BJ (cell line): ENCODE measurements around the gene TOPBP1. TPM values are rescaled to one million over a fixed set of nuclear protein-coding genes. Genes with fewer than 3 reads are reported as not detected.
"Not testable (repeated sequence)": the region's sequence is repeated elsewhere in the genome, so short reads cannot be mapped to it uniquely, and the experiment has no call there.

Experiments
- CTCF ChIA-PET: fragments of 350-600 bp; formaldehyde crosslinking; extraction: SDS; loops from one replicate; lab custom pipeline; 2021; ENCODE audit warnings: antibody characterized with exemption, inconsistent platforms; lab: Yijun Ruan, JAX
- POLR2A ChIA-PET: fragments of 300-600 bp; sonication (Branson Sonifier 250); formaldehyde crosslinking; extraction: SDS; loops from one replicate; lab custom pipeline; 2021; ENCODE audit warnings: antibody characterized with exemption; lab: Charles Lee
- DNase-seq: peaks from one replicate; pipeline ENCODE4 v3.0.0-alpha.2; 2011; ENCODE audit warnings: low read depth
- H3K27me3 ChIP-seq: 2 replicates; pipeline ENCODE4 v1.6.0; 2011; ENCODE audit warnings: low read length; ENCODE audit not compliant: control insufficient read depth, insufficient read depth
- H3K36me3 ChIP-seq: 2 replicates; pipeline ENCODE4 v1.5.1; 2011; ENCODE audit warnings: low read length; ENCODE audit not compliant: control insufficient read depth, insufficient read depth
- H3K4me3 ChIP-seq: 2 replicates; pipeline ENCODE4 v1.5.1; 2011; ENCODE audit warnings: low read depth, mild to moderate bottlenecking, control low read depth, low read length
- polyA plus RNA-seq: library from polyadenylated mRNA; depleted of rRNA; stranded (reverse); fragments of >200 nt; gene quantifications from 2 replicates; pipeline ENCODE4 v1.2.3, GENCODE V29; 2011; rRNA removed
- small RNA-seq: library from RNA; depleted of rRNA; stranded (forward); fragments of <200 nt; gene quantifications from one replicate; pipeline ENCODE3, GENCODE V24; 2012; ENCODE audit warnings: low replicate concordance, low read depth; ENCODE audit not compliant: insufficient read length
- TF ChIP-seq, protein P1 (sequence below): IDR thresholded peaks from 2 replicates; pipeline ENCODE4 v1.5.1; 2011; ENCODE audit warnings: low read depth, mild to moderate bottlenecking, control low read depth, inconsistent platforms, low read length, moderate library complexity; ENCODE audit not compliant: insufficient read depth

TOPBP1 gene
- polyA plus RNA-seq, 1 experiment = 18.9 TPM

DNA sequence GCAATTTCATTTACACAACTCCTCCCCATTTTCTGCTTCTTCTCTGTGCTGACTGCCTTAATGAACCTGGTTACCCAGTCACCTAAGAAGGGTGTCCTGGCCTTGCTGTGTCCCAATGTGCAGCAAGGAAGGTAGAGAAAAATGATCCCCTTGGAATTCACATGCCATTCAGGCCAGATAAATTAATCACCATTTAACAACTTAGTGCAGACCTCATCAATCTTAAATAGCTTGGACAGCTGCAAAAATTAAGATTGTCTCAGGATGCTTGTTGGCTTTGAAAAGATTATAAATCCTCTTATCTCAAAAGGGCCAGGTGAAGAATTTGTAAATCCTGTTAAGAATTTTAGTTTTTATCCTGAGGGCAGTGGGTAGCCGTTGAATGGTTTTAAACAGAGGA, 97.9 kb downstream of the TOPBP1 start:
- Histone ChIP-seq H3K36me3 (no peaks in the 10 kb centered on the region), H3K27me3 (no peaks in the 10 kb centered on the region), H3K4me3 (no peak overlapping the region)
- DNase-seq = no peak
- POLR2A ChIA-PET = interaction anchor here (1.5 kb wide), 1 partner anchor 16 kb away, joined by 5 read pairs; no protein-coding TSS in a partner anchor
- TF ChIP-seq, protein P1, sequence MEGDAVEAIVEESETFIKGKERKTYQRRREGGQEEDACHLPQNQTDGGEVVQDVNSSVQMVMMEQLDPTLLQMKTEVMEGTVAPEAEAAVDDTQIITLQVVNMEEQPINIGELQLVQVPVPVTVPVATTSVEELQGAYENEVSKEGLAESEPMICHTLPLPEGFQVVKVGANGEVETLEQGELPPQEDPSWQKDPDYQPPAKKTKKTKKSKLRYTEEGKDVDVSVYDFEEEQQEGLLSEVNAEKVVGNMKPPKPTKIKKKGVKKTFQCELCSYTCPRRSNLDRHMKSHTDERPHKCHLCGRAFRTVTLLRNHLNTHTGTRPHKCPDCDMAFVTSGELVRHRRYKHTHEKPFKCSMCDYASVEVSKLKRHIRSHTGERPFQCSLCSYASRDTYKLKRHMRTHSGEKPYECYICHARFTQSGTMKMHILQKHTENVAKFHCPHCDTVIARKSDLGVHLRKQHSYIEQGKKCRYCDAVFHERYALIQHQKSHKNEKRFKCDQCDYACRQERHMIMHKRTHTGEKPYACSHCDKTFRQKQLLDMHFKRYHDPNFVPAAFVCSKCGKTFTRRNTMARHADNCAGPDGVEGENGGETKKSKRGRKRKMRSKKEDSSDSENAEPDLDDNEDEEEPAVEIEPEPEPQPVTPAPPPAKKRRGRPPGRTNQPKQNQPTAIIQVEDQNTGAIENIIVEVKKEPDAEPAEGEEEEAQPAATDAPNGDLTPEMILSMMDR = no peak
- CTCF ChIA-PET = interaction anchor here (1.5 kb wide), 1 partner anchor 75 kb away, joined by 3 read pairs; no protein-coding TSS in a partner anchor

DNA sequence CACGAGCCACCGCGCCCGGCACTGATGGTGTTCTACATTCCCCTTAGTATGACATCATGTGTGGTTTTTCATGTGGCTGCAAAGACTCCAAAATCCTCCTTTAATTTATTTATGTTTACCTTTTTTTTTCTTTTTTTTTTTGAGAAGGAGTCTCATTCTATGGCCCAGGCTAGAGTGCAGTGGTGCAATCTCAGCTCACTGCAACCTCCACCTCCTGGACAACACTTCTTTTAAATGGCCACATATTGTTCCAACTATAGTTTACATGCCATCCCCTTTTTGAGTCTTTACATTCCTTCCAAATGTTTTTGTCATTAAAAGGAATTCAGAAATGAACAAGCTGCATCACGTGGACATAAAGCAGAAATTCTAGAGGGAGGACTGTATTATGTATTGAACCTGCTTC, 98.6 kb downstream of the TOPBP1 start:
- Histone ChIP-seq H3K27me3 (no peaks in the 10 kb centered on the region), H3K36me3 (no peaks in the 10 kb centered on the region), H3K4me3 (no peak overlapping the region)
- DNase-seq = no peak
- ChIA-PET POLR2A (interaction anchor here (0.8 to 1.5 kb wide), 2 partner anchors 10 to 15 kb away, joined by 5 read pairs; partner anchors contain the start of gene CDV3), CTCF (interaction anchor here (0.5 to 1.5 kb wide), 3 partner anchors 14 to 85 kb away, joined by 3 read pairs; no protein-coding TSS in a partner anchor)
- TF ChIP-seq, protein P1 = no peak

DNA sequence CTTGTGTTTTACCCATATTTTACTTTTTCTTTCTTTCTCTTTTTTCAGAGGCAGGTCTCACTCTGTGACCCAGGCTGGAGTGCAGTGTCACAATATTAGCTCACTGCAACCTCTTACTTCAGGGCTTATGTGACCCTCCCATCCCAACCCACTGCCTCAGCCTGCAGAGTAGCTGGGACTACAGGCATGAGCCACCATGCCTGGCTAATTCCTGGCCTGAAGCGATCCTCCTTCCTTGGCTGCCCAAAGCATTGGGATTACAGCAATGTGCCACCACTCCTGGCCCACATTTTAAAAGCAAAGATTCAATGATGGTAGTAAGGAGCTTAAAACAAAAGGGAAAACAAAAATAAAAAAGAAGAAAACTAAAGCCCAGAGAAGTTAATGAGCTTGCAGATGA, 99.4 kb downstream of the TOPBP1 start:
- no peak for DNase-seq
- H3K27me3 ChIP-seq = no peaks in the 10 kb centered on the region
- H3K36me3 ChIP-seq = no peaks in the 10 kb centered on the region
- POLR2A ChIA-PET = no interaction called here
- CTCF ChIA-PET = interaction anchor here (0.5 to 1.1 kb wide), 3 partner anchors 13 to 84 kb away, joined by 3 to 4 read pairs (median 3); no protein-coding TSS in a partner anchor
- H3K4me3 ChIP-seq = no peak overlapping the region
- TF ChIP-seq, protein P1 = no peak

DNA sequence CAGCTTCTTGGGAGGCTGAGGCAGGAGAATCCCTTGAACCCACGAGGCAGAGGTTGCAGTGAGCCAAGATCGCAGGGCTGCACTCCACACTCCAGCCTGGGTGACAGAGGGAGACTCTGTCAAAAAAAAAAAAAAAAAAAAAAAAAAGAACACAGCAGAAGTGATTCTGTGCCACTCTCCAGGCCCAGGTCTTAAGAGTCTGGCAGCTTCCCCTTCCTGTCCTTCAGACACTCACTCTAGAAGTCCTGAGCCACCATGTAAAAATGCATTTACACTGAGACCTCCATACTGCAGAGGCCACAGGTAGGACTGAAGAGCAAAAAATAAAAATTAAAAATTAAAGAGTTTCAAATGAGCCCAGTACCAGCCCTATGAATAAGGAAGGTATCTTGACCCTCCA, 100.1 kb downstream of the TOPBP1 start:
- ChIA-PET CTCF (interaction anchor here (0.7 kb wide), 1 partner anchor 15 kb away, joined by 4 read pairs; no protein-coding TSS in a partner anchor), POLR2A (no interaction called here)
- Histone ChIP-seq H3K27me3 (no peaks in the 10 kb centered on the region), H3K4me3 (no peak overlapping the region), H3K36me3 (no peaks in the 10 kb centered on the region)
- TF ChIP-seq, protein P1 = no peak
- no peak for DNase-seq

DNA sequence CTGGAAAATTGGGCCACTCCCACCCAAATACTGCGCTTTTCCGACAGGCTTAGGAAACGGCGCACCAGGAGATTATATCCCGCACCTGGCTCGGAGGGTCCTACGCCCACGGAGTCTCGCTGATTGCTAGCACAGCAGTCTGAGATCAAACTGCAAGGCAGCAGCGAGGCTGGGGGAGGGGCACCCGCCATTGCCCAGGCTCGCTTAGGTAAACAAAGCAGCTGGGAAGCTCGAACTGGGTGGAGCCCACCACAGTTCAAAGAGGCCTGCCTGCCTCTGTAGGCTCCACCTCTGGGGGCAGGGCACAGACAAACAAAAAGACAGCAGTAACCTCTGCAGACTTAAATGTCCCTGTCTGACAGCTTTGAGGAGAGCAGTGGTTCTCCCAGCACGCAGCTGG, 110.2 kb downstream of the TOPBP1 start:
- H3K4me3 ChIP-seq, DNase-seq, H3K36me3 ChIP-seq, H3K27me3 ChIP-seq, POLR2A ChIA-PET, CTCF ChIA-PET: not testable (repeated sequence)

Small RNA genes within 50 kb of the gene (small RNA-seq; reads per million reads assigned to genes)
- gene RF00438 (not detected), gene RNA5SP140 (not detected), gene RNU6-678P (not detected)

Other genes starting within 250 kb of the TOPBP1 start
- gene CDV3, start 88.3 kb downstream of the TOPBP1 start, polyA plus RNA-seq = 54.9 and 96.0 TPM in 2 replicates
- 0.15 and 0.36 TPM in 2 replicates for gene TF, start 84.5 kb upstream of the TOPBP1 start, polyA plus RNA-seq
- 36.0 and 71.7 TPM in 2 replicates for gene SRPRB, start 143.9 kb upstream of the TOPBP1 start, polyA plus RNA-seq
- gene RAB6B, start 233.9 kb upstream of the TOPBP1 start, polyA plus RNA-seq = 2.0 and 3.0 TPM in 2 replicates